Heart right ventricle (tissue), 16 donors: ENCODE measurements around the gene OR2V1. TPM values are rescaled to one million over a fixed set of nuclear protein-coding genes. Genes with fewer than 3 reads are reported as not detected.
"Not testable (repeated sequence)": the region's sequence is repeated elsewhere in the genome, so short reads cannot be mapped to it uniquely, and the experiment has no call there.

ENCODE experiments used
- ATAC-seq, 8 donors: fragments of 200-7000 bp; cut with Tn5 transposase; one replicate each; pipeline ENCODE4 v1.9.1; 2020; ENCODE audit warnings: mild to moderate bottlenecking in 8 of 8, moderate library complexity in 8 of 8, moderate number of reproducible peaks in 1 of 8
- DNase-seq, 2 donors: peaks; one replicate each; pipeline ENCODE4 v3.0.0-alpha.2; 2020
- H3K27ac ChIP-seq, 10 donors: fragments of 200-600 bp; sonication (generic) in 2 of 10; one replicate each; pipeline versions ENCODE4 v1.5.0 to v1.8.0; 2020 to 2022; ENCODE audit warnings: mild to moderate bottlenecking in 3 of 10
- H3K27me3 ChIP-seq, 7 donors: fragments of 200-600 bp; one replicate each; pipeline ENCODE4 v1.8.0; 2021 to 2022; ENCODE audit warnings: mild to moderate bottlenecking in 2 of 7
- H3K36me3 ChIP-seq, 9 donors: fragments of 200-600 bp; sonication (generic) in 1 of 9; one replicate each; pipeline versions ENCODE4 v1.5.0 to v1.8.0; 2020 to 2022; ENCODE audit warnings: mild to moderate bottlenecking in 2 of 9
- H3K4me1 ChIP-seq, 9 donors: fragments of 200-600 bp; sonication (generic) in 1 of 9; one replicate each; pipeline versions ENCODE4 v1.5.0 to v1.8.0; 2020 to 2022; ENCODE audit warnings: mild to moderate bottlenecking in 4 of 9
- H3K4me3 ChIP-seq, 10 donors: fragments of 200-600 bp; sonication (generic) in 2 of 10; one replicate each; pipeline versions ENCODE4 v1.5.0 to v1.8.0; 2020 to 2022; ENCODE audit warnings: mild to moderate bottlenecking in 7 of 10, moderate library complexity in 2 of 10
- H3K9me3 ChIP-seq, 11 donors: fragments of 200-600 bp in 10 of 11; sonication (generic) in 2 of 11; one replicate each; pipeline versions ENCODE4 v1.5.0 to v1.8.0; 2013 to 2022; ENCODE audit warnings: mild to moderate bottlenecking in 2 of 11, control low read depth in 1 of 11, moderate library complexity in 1 of 11
- WGBS, 2 donors: extraction: QIAGEN DNeasy Blood & Tissue Kit; methylation state at CpG; one replicate each; pipeline ENCODE4 v1.1.7; 2013; ENCODE audit warnings: inconsistent platforms in 1 of 2; 5-methylcytosine and 5-hydroxymethylcytosine counted together
- intact Hi-C, 10 donors: fragments of 100-400 bp; cut with DNase I; formaldehyde crosslinking; loops; one replicate each; pipeline versions ENCODE4 v1.11.1 to v1.14.2; 2022
- polyA plus RNA-seq, 2 donors: library from polyadenylated mRNA; stranded (reverse); fragments of 200-250 nt; gene quantifications; one replicate each; pipeline ENCODE4 v1.2.3, GENCODE V29; 2013
- total RNA-seq, 10 donors: library from RNA; stranded (reverse); fragmentation: NEBNext Ultra II Directional in 3 of 10; extraction: Animal tissue kit (Norgen Biotek cat#: 25700) in 3 of 10; gene quantifications; one replicate each; pipeline versions ENCODE4 v1.2.1 to v1.2.4, GENCODE V29; 2021 to 2023
- TF ChIP-seq, protein P1 (sequence below), 9 donors: fragments of 200-600 bp; sonication (generic) in 2 of 9; IDR thresholded peaks; one replicate each; pipeline versions ENCODE4 v1.5.0 to v1.8.0; 2021 to 2022; ENCODE audit warnings: antibody characterized with exemption in 9 of 9, mild to moderate bottlenecking in 5 of 9, moderate library complexity in 1 of 9
- donor health status: Arrhythmogenic right ventricular cardiomyopathy.
- donor health status: ischemic (EF 13 %, LVEDD 7.1; RV severe dilation, severe dysfunction).
- donor health status: healthy with polysubstance abuse.
- donor health status: DM: no; HTN: yes; CAD: no.
- donor health status: DM: no; HTN: no; CAD: no.
- donor health status: ischemic (EF 25% LVEDD 6.9; RV normal size, moderate dysfunction).
- donor health status: ischemic (EF 25% LVEDD 5.7; RV mildly dilated, moderate dysfunction).
- donor health status: healthy.
- donor health status: DM: yes; HTN: yes; CAD: no.
- donor health status: Ischemic cardiomyopathy.
- donor health status: ischemic (EF 35%, LVEDD 5.7; RV mildly dilated, moderate dysfunction).
- donor health status: nonischemic (EF 11% LVEDD 7.7; RV severe dilation, severe dysfunction).
- donor health status: DM: yes; HTN: yes; CAD: no.
- donor health status: PGD.
- donor health status: ischemic (EF 29% LVEDD 5.4; RV normal size, mild dysfunction).
- donor health status: nonischemic (EF 23%, LVEDD 6.1; RV moderate dilation, normal function).

OR2V1 gene
- total and polyA plus RNA-seq, 12 donors = not detected

DNA sequence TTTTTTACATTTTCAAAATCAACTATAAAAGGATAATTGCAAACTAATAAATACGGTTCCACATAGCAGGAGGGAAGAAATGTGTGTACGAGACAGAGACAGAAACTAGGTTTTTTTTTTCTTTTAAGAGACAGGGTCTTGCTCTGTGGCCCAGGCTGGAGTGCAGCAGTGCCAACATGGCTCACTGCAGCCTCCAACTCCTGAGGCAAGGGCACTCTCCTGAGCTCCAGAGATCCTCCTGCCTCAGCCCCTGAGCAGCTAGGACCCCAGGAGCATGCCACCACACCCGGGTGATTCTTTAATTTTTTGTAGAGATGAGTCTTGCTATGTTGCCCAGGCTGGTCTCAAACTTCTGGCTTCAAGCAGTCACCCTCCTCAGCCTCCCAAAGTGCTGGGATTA lies 2.1 kb upstream of the OR2V1 start:
- H3K4me1 ChIP-seq = peaks cover 0 to 8% (median 0%) of the 10 kb centered on the region in 9 donors
- peak overlapping the region in 1 of 10 donors; percentile 44 for H3K27ac ChIP-seq
- H3K4me3 ChIP-seq = no peak overlapping the region
- peaks cover 0 to 21% (median 7%) of the 10 kb centered on the region in 11 donors for H3K9me3 ChIP-seq
- intact Hi-C loops = no loop called here
- no peak for DNase-seq
- WGBS, 2 donors = 76 to 85% methylated on average over 3 of the region's 3 CpGs
- TF ChIP-seq, protein P1, sequence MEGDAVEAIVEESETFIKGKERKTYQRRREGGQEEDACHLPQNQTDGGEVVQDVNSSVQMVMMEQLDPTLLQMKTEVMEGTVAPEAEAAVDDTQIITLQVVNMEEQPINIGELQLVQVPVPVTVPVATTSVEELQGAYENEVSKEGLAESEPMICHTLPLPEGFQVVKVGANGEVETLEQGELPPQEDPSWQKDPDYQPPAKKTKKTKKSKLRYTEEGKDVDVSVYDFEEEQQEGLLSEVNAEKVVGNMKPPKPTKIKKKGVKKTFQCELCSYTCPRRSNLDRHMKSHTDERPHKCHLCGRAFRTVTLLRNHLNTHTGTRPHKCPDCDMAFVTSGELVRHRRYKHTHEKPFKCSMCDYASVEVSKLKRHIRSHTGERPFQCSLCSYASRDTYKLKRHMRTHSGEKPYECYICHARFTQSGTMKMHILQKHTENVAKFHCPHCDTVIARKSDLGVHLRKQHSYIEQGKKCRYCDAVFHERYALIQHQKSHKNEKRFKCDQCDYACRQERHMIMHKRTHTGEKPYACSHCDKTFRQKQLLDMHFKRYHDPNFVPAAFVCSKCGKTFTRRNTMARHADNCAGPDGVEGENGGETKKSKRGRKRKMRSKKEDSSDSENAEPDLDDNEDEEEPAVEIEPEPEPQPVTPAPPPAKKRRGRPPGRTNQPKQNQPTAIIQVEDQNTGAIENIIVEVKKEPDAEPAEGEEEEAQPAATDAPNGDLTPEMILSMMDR (IDR thresholded peaks at IDR 0.05) = no peak
- peaks cover 0 to 40% (median 24%) of the 10 kb centered on the region in 7 donors for H3K27me3 ChIP-seq
- ATAC-seq = no peak
- no peaks in the 10 kb centered on the region for H3K36me3 ChIP-seq

DNA sequence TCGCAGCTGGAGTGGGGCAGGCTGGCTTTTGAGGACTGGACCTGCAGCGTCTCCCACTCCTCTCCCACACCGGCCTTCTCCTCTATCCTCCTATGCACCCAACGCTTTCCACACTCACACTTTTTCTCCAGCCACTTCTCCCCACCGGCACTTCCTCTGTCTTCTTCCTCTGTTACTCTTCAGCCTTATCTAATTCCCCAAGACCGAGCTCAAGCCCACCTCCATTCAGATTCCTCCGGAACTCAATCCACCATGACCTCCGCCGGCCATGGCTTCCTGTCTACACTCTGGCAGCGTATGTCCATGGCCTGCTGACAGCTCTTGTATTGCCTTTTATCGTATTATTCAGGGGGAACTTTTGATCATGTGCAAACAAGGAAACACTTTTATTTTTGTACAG lies 545 bp upstream of the OR2V1 start:
- TF ChIP-seq, protein P1 (IDR thresholded peaks at IDR 0.05) = no peak
- intact Hi-C loops = no loop called here
- Histone ChIP-seq H3K4me3 (no peak overlapping the region), H3K36me3 (no peaks in the 10 kb centered on the region), H3K9me3 (peaks cover 0 to 11% (median 4%) of the 10 kb centered on the region in 11 donors), H3K27me3 (peaks cover 0 to 54% (median 28%) of the 10 kb centered on the region in 7 donors), H3K4me1 (peaks cover 0 to 8% (median 0%) of the 10 kb centered on the region in 9 donors), H3K27ac (no peak overlapping the region)
- DNase-seq (no peak), ATAC-seq (no peak)
- WGBS, 2 donors = 72 to 76% methylated on average over 11 of the region's 11 CpGs

DNA sequence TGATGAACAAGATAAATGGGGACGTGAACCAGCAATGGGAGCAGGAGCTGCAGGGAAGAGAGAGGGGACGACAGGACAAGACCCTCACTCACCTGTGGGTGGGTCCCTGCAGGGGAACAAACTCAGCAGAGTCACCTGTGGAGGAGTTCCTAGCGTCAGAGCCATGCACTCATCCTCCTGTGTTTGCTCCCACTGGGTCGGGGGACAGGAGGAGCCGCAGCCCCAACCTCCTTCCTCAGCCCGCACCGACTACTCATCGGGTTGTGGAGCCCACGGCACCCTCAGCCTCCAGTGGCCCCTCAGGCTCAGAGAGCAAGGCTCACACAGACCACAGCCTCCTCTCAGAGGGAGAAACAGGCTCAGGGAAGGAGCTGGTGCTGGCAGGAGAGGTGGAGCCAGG lies 888 bp downstream of the OR2V1 start:
- H3K4me1 ChIP-seq, intact Hi-C loops, H3K27ac ChIP-seq, H3K9me3 ChIP-seq, H3K4me3 ChIP-seq, ATAC-seq, H3K36me3 ChIP-seq, DNase-seq: not testable (repeated sequence)
- H3K27me3 ChIP-seq = peaks cover 0 to 54% (median 33%) of the 10 kb centered on the region in 7 donors
- WGBS, 2 donors = 63 to 79% methylated on average over 9 of the region's 9 CpGs

DNA sequence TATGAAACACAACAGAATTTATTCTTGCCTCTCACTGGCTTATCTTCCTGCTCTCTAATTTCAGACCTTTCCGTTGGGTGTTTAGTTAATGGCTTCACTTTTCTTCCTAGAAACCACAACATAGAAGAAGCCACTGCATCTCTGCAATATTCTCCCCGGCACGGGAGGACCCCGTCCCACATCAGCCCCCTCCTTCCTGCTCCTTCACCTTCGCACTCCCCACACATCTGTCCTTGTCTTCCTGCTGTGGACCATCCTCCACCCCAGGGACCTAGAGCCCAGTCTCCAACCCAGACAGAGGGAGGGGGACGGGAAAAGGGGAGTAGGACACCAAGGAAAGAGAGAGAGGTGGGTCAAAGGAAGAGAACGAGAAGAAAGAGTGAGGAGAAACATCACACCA lies 1.4 kb downstream of the OR2V1 start:
- peaks cover 0 to 8% (median 0%) of the 10 kb centered on the region in 9 donors for H3K4me1 ChIP-seq
- intact Hi-C loops = no loop called here
- peaks cover 0 to 54% (median 37%) of the 10 kb centered on the region in 7 donors for H3K27me3 ChIP-seq
- no peaks in the 10 kb centered on the region for H3K36me3 ChIP-seq
- H3K27ac ChIP-seq = no peak overlapping the region
- H3K9me3 ChIP-seq = no peaks in the 10 kb centered on the region
- ATAC-seq = no peak
- 45 to 61% methylated on average over 7 of the region's 7 CpGs for WGBS, 2 donors
- H3K4me3 ChIP-seq = no peak overlapping the region
- DNase-seq = no peak
- TF ChIP-seq, protein P1 (IDR thresholded peaks at IDR 0.05) = no peak

DNA sequence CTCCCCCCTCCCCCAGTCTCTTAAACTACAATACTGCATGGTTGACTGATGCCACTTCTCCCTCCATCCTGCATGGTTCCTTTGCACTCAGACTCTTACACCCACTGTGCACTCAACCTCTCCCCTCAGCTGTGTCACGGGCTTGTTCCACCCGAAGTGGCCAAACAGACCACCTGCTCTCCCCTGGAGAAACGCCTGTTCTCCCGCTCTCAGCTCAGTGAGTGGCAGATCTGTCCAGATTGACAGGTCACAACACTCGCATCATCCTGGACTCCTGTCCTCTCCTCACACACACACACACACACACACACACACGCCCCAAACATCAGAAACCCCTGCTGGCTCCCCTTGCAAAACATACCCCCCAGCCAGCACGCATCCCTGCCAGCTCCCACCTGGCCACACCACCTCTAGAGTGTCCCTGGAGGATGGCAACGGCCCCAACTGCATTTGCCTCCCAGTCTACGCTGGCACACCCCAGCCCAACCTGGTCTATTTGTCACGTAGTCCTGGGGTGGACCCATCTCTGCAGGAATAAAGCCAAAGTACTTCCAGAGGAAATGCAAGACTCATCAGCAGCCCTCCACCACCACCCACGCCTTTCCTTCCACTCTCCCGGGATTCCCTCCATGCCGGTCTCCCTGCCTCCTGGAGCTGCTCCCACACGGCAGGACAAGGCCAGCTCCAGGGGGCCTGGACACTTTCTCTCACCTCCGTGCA lies 2.9 kb downstream of the OR2V1 start:
- ATAC-seq (peak in 1 of 8 donors; percentile 27), DNase-seq (no peak)
- no peaks in the 10 kb centered on the region for H3K36me3 ChIP-seq
- H3K4me1 ChIP-seq = peaks cover 0 to 2% (median 0%) of the 10 kb centered on the region in 9 donors
- WGBS, 2 donors = 61% methylated on average over 15 of the region's 15 CpGs
- H3K4me3 ChIP-seq = no peak overlapping the region
- no peak overlapping the region for H3K27ac ChIP-seq
- H3K9me3 ChIP-seq = no peaks in the 10 kb centered on the region
- peaks cover 0 to 53% (median 38%) of the 10 kb centered on the region in 7 donors for H3K27me3 ChIP-seq
- TF ChIP-seq, protein P1 (IDR thresholded peaks at IDR 0.05) = no peak
- intact Hi-C loops = no loop called here
